SH-SY5Y (cell line): Measurements from ENCODE around the gene MTFP1.

Experiments used
- GATA2 ChIP-seq: IDR thresholded peaks from 2 replicates; pipeline ENCODE4 v1.6.1; 2011; ENCODE audit warnings: mild to moderate bottlenecking, low read depth, low read length
- GATA3 ChIP-seq: IDR thresholded peaks from 2 replicates; pipeline ENCODE4 v1.6.1; 2011; ENCODE audit warnings: low read depth, mild to moderate bottlenecking, low read length, moderate library complexity

GRCh38 chr22:30434843-30435242 lies 9.3 kb downstream of the MTFP1 start:
- TF ChIP-seq GATA2 (no peak), GATA3 (no peak)
